NB4 (cell line): Measurements from ENCODE around the gene TRDN.

Experiments
- CTCF ChIP-seq: IDR thresholded peaks from one replicate; pipeline ENCODE4 v1.5.1; 2012; ENCODE audit warnings: low read depth, low read length
- MAX ChIP-seq: IDR thresholded peaks from 2 replicates; pipeline ENCODE4 v1.6.1; 2011; ENCODE audit warnings: low read depth, low read length
- POLR2A ChIP-seq: IDR thresholded peaks from 2 replicates; pipeline ENCODE4 v1.6.1; 2011; ENCODE audit warnings: mild to moderate bottlenecking; ENCODE audit not compliant: insufficient read length; ENCODE audit errors: extremely low read depth

GRCh38 chr6:123415844-123416468 lies 220.8 kb downstream of the TRDN start:
- TF ChIP-seq CTCF (peak; percentile 68), POLR2A (no peak), MAX (no peak)
